GM12891 (cell line): ENCODE data around the gene PTPRG.

Source experiments
- DNase-seq: peaks from one replicate; pipeline ENCODE4 v3.0.0; 2011; ENCODE audit warnings: low spot score; ENCODE audit not compliant: insufficient read length
- FAIRE-seq: peaks from 2 replicates; lab custom pipeline; 2011; peaks lifted over from hg19 to GRCh38; lab: Jason Lieb, UNC
- PAX5 ChIP-seq: IDR thresholded peaks from 2 replicates; pipeline ENCODE4 v1.6.1; 2011; ENCODE audit warnings: low read length, moderate library complexity, mild to moderate bottlenecking; ENCODE audit not compliant: insufficient read depth, severe bottlenecking
- POLR2A ChIP-seq: IDR thresholded peaks from 2 replicates; pipeline ENCODE4 v1.6.1; 2011; ENCODE audit warnings: low read depth, low read length, control low read depth
- POLR2AphosphoS5 ChIP-seq: IDR thresholded peaks from 2 replicates; pipeline ENCODE4 v1.6.1; 2011; ENCODE audit warnings: low read depth, low read length, control low read depth
- POU2F2 ChIP-seq: IDR thresholded peaks from 2 replicates; pipeline ENCODE4 v1.6.1; 2011; ENCODE audit warnings: low read depth, mild to moderate bottlenecking, control low read depth, low read length, moderate library complexity
- SPI1 ChIP-seq: IDR thresholded peaks from 2 replicates; pipeline ENCODE4 v1.6.1; 2011; ENCODE audit warnings: low read depth, low read length, control low read depth
- TAF1 ChIP-seq: IDR thresholded peaks from 2 replicates; pipeline ENCODE4 v1.6.1; 2011; ENCODE audit warnings: low read depth, low read length, control low read depth

PTPRG gene

DNA sequence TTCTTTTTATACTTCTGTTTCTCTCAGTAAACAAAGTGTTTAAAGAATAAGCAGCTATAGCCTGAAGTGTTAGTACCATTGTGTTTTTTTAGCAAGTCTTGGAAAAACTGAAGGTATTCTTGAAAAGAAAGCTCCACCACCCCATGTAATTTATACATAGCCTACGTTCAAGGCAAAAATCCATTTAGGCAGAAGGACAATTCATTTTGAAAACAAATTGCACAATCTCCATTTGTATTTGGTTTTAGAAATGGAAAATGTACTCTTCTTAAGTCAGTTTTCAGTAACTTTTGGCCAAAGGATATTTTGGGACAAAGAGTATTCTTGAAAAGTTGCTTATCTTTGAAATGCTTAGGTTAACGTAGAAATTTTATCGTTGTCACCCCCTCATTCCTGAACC lies 34.5 kb downstream of the PTPRG start:
- no peak for DNase-seq
- TF ChIP-seq POU2F2 (no peak), TAF1 (no peak), PAX5 (no peak), POLR2AphosphoS5 (no peak), POLR2A (no peak), SPI1 (no peak)
- FAIRE-seq, result no peak

DNA sequence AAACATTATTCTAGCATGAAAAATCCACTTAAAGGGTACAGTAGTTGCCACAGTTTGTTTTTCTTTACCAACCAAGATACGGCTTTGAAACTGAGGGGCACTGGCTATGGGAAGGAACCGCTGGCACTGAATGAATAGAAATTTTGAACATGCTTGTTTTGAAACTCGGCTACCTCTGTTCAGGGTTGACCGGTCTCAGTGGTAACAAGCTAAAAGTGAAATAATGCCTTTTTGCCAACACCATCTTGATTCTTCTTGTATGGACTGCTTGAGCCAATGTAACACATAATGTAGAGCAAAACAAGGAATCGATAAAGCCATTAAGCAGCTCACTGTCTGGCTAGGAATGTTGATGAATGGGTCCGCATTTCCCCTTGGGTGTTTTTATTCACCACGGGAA lies 36.5 kb downstream of the PTPRG start:
- DNase-seq (no peak), FAIRE-seq (no peak)
- TF ChIP-seq POLR2A, result no peak
- no peak for TF ChIP-seq SPI1
- TF ChIP-seq TAF1, result no peak
- no peak for TF ChIP-seq POU2F2
- TF ChIP-seq POLR2AphosphoS5, result no peak
- TF ChIP-seq PAX5, result no peak

DNA sequence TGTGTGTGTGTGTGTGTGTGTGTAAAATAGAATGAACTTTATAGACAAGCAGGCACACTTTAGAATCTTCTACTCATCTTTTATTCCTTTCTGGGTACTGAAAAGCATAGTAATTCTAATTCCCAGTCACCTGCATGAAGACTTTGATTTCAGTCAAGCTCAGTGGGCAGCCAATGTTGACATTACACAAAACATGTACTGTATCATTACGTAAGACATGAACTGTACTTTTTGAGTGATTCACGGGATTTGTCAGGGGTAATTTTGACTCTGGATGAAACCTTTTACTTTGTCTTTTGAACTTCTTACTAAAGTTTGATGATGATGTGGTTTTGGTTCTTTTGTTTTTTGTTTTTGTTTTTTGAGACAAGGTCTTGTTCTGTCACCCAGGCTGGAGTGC lies 38.8 kb downstream of the PTPRG start:
- no peak for FAIRE-seq
- DNase-seq, result no peak

DNA sequence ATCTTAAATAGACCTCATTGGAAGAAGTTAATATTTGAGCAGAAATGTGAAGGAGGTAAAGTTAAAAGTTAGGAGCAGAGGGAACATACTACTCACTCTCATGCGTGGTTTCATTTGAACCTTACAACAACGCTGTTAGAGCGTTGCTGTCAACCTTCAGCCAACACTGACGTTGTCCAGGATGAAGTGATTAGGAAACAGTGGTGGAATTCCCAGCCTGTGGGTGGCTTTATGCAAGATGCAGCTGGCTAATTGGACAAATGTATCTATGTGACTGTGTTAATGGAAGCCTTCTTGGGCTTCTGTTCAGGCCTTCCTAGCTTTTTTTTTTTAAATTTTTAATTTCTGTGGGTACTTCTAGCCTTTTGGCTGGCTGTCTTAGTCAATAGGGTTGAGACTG lies 40.5 kb downstream of the PTPRG start:
- FAIRE-seq (no peak), DNase-seq (no peak)
- no peak for TF ChIP-seq POLR2AphosphoS5

More for the DNA sequence above, 38.8 kb downstream of the PTPRG start:
- no peak for TF ChIP-seq PAX5
- no peak for TF ChIP-seq POU2F2
- no peak for TF ChIP-seq POLR2A
- no peak for TF ChIP-seq POLR2AphosphoS5
- TF ChIP-seq TAF1, result no peak
- TF ChIP-seq SPI1, result no peak

DNA sequence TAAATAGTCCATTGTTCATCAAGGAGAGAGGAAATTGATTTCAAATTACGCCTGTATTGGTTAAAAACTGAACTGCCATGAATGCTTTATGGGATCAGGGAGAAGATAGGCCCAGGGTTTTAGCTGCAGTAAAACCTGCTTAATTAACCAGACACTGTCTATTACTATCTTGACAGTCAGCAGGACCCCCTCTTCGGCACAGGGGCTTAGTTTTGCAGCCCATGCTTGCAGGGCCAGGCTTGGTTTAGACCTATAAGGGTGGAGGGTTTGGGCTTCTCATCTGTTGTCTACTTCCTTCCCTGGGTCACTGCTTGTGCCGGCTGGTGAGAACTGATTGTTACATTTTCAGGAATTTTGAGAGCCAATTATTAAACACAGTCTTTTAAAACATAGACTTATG lies 41.1 kb downstream of the PTPRG start:
- DNase-seq (no peak), FAIRE-seq (no peak)
- no peak for TF ChIP-seq SPI1
- TF ChIP-seq POU2F2, result no peak
- TF ChIP-seq POLR2A, result no peak
- no peak for TF ChIP-seq PAX5
- no peak for TF ChIP-seq TAF1
- no peak for TF ChIP-seq POLR2AphosphoS5

DNA sequence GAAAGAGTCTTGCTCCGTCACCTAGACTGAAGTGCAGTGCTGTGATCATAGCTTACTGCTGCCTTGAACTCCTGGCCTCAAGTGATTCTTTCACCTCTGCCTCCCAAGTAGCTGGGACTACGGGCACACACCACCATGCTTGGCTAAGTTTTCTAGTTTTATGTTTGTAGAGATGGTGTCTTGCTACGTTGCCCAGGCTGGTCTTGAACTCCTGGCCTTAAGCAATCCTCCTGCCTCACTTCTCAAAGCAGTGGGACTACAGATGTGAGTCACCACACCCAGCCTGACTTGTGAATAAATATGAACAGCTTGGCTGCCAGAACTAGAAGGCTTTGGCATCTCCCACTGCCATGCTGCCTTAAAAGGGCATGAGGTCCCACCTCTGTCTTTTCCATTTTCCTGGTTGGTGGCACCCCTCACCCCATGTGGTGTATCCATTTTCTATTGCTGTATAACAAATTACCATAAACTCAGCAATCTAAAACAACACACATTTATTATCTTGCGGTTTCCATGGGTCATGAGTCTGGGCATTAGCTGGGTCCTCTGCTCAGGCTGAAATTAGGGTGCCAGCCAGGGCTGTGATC lies 44.3 kb downstream of the PTPRG start:
- TF ChIP-seq SPI1, result no peak
- no peak for TF ChIP-seq PAX5
- TF ChIP-seq POLR2A, result no peak
- no peak for TF ChIP-seq POU2F2
- no peak for TF ChIP-seq POLR2AphosphoS5
- no peak for TF ChIP-seq TAF1
- no peak for FAIRE-seq
- DNase-seq, result no peak

DNA sequence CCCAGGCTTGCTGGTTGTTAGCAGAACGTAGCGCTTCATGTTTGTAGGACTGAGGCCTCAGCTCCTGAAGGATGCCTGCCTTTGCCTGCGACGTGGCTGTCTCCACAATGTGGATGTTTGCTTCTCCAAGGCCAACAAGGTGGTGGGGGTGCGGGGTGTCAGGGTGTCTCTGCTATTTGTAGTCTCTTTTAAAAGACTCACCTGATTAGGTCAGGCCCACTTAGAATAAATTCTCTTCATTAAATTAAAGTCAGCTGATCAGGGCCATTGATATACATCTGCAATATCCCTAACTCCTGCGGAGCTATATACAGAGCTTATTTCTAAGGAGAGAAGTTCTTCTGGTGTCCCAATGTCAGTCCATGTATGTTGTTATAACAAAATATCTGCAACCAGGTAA lies 44.8 kb downstream of the PTPRG start:
- DNase-seq, result no peak
- TF ChIP-seq TAF1 (no peak), POLR2A (no peak), POLR2AphosphoS5 (no peak), POU2F2 (no peak), SPI1 (no peak), PAX5 (no peak)
- FAIRE-seq, result no peak

DNA sequence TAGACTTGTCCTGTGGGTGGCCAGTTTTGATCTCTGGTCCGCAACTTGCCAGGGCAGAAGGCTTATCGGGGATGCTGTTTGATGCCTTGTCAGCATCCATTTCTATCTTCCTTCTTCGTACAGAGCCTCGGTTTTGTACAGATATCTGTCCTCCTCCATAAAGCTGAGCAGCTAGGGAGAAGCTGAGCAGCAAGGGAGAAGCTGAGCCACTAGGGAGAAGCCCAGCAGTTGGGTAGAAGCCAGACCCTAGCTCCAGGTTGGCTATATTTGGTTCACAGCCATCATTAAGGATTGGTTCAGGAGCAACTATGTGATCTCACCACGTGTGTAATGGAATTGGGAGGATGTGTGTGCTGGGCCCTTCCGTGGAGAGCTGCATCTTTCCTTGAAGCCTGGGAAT lies 46.7 kb downstream of the PTPRG start:
- no peak for DNase-seq
- FAIRE-seq, result no peak
- no peak for TF ChIP-seq POLR2A
- no peak for TF ChIP-seq TAF1
- TF ChIP-seq PAX5, result no peak
- no peak for TF ChIP-seq POLR2AphosphoS5
- no peak for TF ChIP-seq POU2F2
- no peak for TF ChIP-seq SPI1

DNA sequence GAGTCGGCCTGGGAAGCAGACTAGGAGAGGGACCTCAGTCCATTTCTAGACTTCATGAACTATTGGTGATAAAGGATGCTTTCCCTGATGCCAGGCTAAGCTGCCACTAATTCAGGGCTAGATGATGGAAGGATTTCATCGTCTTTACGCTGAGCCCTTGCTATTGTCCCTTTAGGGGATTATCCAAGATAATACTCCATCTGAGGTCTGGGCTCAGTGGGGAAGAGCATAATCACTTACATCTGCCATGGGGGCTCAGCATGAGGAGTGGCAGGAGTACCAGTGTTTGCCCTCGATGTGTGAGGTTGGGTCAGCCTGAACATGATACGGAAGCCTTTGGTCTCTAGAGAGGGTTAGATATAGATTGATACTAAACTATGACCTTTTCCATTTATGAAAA lies 47.3 kb downstream of the PTPRG start:
- no peak for FAIRE-seq
- no peak for DNase-seq
- TF ChIP-seq TAF1, result no peak

DNA sequence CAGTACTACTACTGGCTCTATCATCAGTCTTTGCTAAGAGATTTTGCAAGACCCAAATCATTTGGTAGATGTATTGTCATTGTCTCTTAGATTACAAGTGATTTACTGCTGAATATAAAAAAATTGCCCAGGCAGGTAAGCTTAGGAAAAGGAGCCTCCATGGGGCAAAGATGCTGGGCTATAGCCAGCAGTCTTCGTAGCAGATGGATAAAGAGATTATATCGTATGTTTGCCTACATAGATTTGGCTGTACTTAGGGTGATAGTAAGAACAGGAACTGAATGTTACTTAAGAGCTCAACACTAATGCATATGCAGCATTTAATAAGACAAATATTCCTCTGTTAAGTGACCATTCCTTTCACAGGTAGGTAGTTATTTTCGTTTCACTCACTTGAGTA lies 48.9 kb downstream of the PTPRG start:
- no peak for TF ChIP-seq POLR2AphosphoS5
- TF ChIP-seq TAF1, result no peak
- no peak for TF ChIP-seq PAX5
- TF ChIP-seq POLR2A, result no peak
- no peak for TF ChIP-seq POU2F2
- no peak for TF ChIP-seq SPI1
- no peak for DNase-seq
- no peak for FAIRE-seq
